Naive B cell (primary cell): Measurements from ENCODE around the gene ZNF578. TPM values are rescaled to one million over a fixed set of nuclear protein-coding genes. Genes with fewer than 3 reads are reported as not detected.
"Not testable (repeated sequence)": the region's sequence is repeated elsewhere in the genome, so short reads cannot be mapped to it uniquely, and the experiment has no call there.

ENCODE experiments used
- ATAC-seq, 2 donors: fragments of 150-1000 bp; cut with Tn5 transposase; 2 replicates each; pipeline ENCODE4 v1.10.0; 2021; ENCODE audit warnings: low read depth in 2 of 2, mild to moderate bottlenecking in 2 of 2, moderate library complexity in 2 of 2
- DNase-seq: peaks from one replicate; pipeline ENCODE4 v3.0.0; 2022
- H3K27ac Mint-ChIP-seq, 6 donors: one replicate each; pipeline ENCODE4 v1.8.0; 2020 to 2022; ENCODE audit warnings: mild to moderate bottlenecking in 6 of 6, mixed read lengths in 6 of 6, moderate library complexity in 5 of 6, inconsistent platforms in 2 of 6
- H3K27me3 Mint-ChIP-seq, 3 donors: one replicate each; pipeline ENCODE4 v1.8.0; 2021 to 2022; ENCODE audit warnings: mixed read lengths in 3 of 3, mild to moderate bottlenecking in 1 of 3
- H3K36me3 Mint-ChIP-seq, 2 donors: one replicate each; pipeline ENCODE4 v1.8.0; 2020 to 2022; ENCODE audit warnings: mixed read lengths in 2 of 2, inconsistent platforms in 1 of 2, mild to moderate bottlenecking in 1 of 2
- H3K4me1 Mint-ChIP-seq, 3 donors: one replicate each; pipeline ENCODE4 v1.8.0; 2020 to 2022; ENCODE audit warnings: mixed read lengths in 3 of 3, inconsistent platforms in 1 of 3, mild to moderate bottlenecking in 1 of 3, moderate library complexity in 1 of 3
- H3K4me3 Mint-ChIP-seq, 8 donors: one replicate each; pipeline ENCODE4 v1.8.0; 2020 to 2022; ENCODE audit warnings: mild to moderate bottlenecking in 8 of 8, mixed read lengths in 8 of 8, moderate library complexity in 8 of 8, inconsistent platforms in 2 of 8
- H3K9me3 Mint-ChIP-seq, 7 donors: one replicate each; pipeline ENCODE4 v1.8.0; 2020 to 2022; ENCODE audit warnings: mixed read lengths in 7 of 7, mild to moderate bottlenecking in 5 of 7, inconsistent platforms in 2 of 7, moderate library complexity in 1 of 7
- polyA plus RNA-seq, 6 donors: library from polyadenylated mRNA; unstranded; fragments of 300-500 nt; fragmentation: Illumina TruSeq; gene quantifications; one replicate each; pipeline ENCODE4 v1.2.3, GENCODE V29; 2021; ENCODE audit warnings: low read depth in 6 of 6

Gene ZNF578
- polyA plus RNA-seq, 6 donors from 2014 or later: 1.5 to 19.0 (median 6.1) TPM

DNA sequence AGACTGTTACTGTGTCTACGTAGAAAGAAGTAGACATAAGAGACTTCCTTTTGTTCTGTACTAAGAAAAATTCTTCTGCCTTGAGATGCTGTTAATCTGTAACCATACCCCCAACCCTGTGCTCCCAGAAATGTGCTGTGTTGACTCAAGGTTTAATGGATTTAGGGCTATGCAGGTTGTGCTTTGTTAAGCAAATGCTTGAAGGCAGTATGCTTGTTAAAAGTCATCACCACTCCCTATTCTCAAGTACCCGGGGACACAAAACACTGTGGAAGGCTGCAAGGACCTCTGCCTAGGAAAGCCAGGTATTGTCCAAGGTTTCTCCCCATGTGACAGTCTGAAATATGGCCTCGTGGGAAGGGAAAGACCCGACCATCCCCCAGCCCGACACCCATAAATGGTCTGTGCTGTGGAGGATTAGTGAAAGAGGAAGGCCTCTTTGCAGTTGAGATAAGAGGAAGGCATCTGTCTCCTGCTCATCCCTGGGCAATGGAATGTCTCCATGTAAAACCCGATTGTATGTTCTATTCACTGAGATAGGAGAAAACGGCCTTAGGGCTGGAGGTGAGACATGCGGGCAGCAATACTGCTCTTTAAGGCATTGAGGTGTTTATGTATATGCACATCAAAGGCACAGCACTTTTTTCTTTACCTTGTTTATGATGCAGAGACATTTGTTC lies 32.3 kb downstream of the ZNF578 start:
- peaks cover 9 to 85% (median 70%) of the 10 kb centered on the region in 7 donors for H3K9me3 Mint-ChIP-seq
- H3K4me1 Mint-ChIP-seq, DNase-seq, H3K27ac Mint-ChIP-seq, ATAC-seq: not testable (repeated sequence)
- peak overlapping the region in 1 of 8 donors; percentile 35 for H3K4me3 Mint-ChIP-seq
- peaks cover 23 to 26% of the 10 kb centered on the region in 2 donors for H3K36me3 Mint-ChIP-seq
- peaks cover 0 to 23% (median 12%) of the 10 kb centered on the region in 3 donors for H3K27me3 Mint-ChIP-seq

- DNase-seq: no peak
- H3K4me3 Mint-ChIP-seq: peak overlapping the region in 1 of 8 donors; percentile 59
- H3K27ac Mint-ChIP-seq: peak overlapping the region in 1 of 6 donors; percentile 36
- peaks cover 0 to 14% (median 13%) of the 10 kb centered on the region in 3 donors for H3K27me3 Mint-ChIP-seq
- H3K36me3 Mint-ChIP-seq: peaks cover 15 to 23% of the 10 kb centered on the region in 2 donors
- H3K4me1 Mint-ChIP-seq: peaks cover 0 to 4% (median 0%) of the 10 kb centered on the region in 3 donors
- ATAC-seq: no peak
- H3K9me3 Mint-ChIP-seq: peaks cover 16 to 76% (median 54%) of the 10 kb centered on the region in 7 donors
Observed at GRCh38 chr19:52492201-52492993, 39.0 kb downstream of the ZNF578 start.

DNA sequence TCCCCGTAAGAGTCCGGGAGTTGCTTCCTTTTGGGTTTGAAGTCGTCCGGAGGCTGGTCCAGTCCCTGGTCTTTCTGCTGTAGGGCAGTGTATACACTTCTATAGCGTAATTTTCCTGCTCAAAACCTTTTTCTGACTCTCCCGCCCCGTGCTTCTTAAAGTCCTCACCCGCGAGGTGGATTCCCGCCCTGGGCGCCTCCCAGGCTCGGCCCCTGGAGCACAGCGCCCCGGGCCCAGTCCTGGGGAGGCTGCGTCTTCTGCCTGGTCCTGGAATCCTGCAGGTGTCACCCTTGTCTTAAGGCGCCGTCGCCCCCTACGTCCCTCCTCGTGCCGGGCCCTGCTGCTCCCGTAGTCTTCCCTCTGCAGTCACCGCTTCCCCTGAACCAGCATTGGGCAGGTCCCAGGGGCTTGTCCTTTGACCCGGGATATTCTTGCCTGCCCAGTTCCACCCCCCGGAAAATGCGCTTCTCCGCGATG lies 39.7 kb downstream of the ZNF578 start:
- Mint-ChIP-seq H3K4me3 (peak overlapping the region in 1 of 8 donors; percentile 52), H3K4me1 (peaks cover 0 to 4% (median 0%) of the 10 kb centered on the region in 3 donors), H3K9me3 (peaks cover 16 to 80% (median 59%) of the 10 kb centered on the region in 7 donors), H3K27me3 (peaks cover 0 to 14% (median 13%) of the 10 kb centered on the region in 3 donors), H3K27ac (no peak overlapping the region), H3K36me3 (peaks cover 19 to 23% of the 10 kb centered on the region in 2 donors)
- DNase-seq: no peak
- no peak for ATAC-seq

- no peak for DNase-seq
- ATAC-seq: no peak
- Mint-ChIP-seq H3K9me3 (peaks cover 19 to 88% (median 63%) of the 10 kb centered on the region in 7 donors), H3K27me3 (peaks cover 0 to 14% (median 13%) of the 10 kb centered on the region in 3 donors), H3K4me3 (no peak overlapping the region), H3K27ac (no peak overlapping the region), H3K4me1 (peaks cover 0 to 4% (median 0%) of the 10 kb centered on the region in 3 donors), H3K36me3 (peaks cover 22 to 30% of the 10 kb centered on the region in 2 donors)
Observed at GRCh38 chr19:52494518-52494917, 41.2 kb downstream of the ZNF578 start.

DNA sequence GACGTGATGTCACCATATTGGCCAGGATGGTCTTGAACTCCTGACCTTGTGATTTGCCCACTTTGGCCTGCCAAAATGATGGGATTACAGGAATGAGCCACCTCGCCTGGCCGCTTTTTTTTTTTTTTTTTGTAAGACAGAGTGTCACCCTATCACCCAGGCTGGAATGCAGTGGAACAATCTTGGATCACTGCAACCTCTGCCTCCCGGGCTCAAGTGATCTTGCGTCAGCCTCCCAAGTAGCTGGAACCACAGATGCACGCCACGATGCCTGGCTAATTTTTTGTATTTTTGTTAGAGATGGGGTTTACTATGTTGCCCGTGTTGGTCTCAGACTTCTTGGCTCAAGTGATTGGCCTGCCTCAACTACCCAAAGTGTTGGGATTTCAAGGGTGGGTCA lies 45.2 kb downstream of the ZNF578 start:
- Mint-ChIP-seq H3K36me3 (peaks cover 25 to 46% of the 10 kb centered on the region in 2 donors), H3K9me3 (peaks cover 19 to 86% (median 61%) of the 10 kb centered on the region in 7 donors), H3K4me3 (no peak overlapping the region), H3K27me3 (peaks cover 0 to 8% (median 7%) of the 10 kb centered on the region in 3 donors), H3K4me1 (no peaks in the 10 kb centered on the region), H3K27ac (no peak overlapping the region)
- ATAC-seq: no peak
- DNase-seq: no peak

- Mint-ChIP-seq H3K36me3 (peaks cover 32 to 40% of the 10 kb centered on the region in 2 donors), H3K9me3 (peaks cover 10 to 85% (median 59%) of the 10 kb centered on the region in 7 donors), H3K27ac (peak overlapping the region in 1 of 6 donors; percentile 38), H3K4me3 (peak overlapping the region in 1 of 8 donors; percentile 20)
- H3K27me3 Mint-ChIP-seq, ATAC-seq, DNase-seq, H3K4me1 Mint-ChIP-seq: not testable (repeated sequence)
Observed at GRCh38 chr19:52500474-52500873, 47.1 kb downstream of the ZNF578 start.

DNA sequence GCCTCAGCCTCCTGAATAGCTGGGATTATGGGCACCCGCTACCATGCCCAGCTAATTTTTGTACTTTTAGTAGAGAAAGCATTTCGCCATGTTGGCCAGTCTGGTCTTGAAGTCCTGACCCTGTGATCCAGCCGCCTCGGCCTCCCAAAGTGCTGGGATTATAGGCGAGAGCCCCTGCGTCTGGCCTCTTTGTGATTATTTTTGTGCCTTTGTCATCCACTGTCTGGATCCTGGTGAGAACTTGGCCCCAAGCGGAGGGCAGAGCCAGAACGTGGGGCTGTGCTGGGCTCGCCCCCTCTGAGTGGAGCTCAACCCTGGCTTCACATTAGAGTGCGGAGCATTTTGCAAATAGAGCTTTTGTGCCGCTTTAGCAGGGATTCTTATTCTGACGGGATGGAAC lies 47.6 kb downstream of the ZNF578 start:
- not testable (repeated sequence) for H3K27me3 Mint-ChIP-seq, ATAC-seq, H3K4me3 Mint-ChIP-seq, H3K4me1 Mint-ChIP-seq, DNase-seq
- H3K27ac Mint-ChIP-seq: peak overlapping the region in 1 of 6 donors; percentile 38
- peaks cover 8 to 84% (median 58%) of the 10 kb centered on the region in 7 donors for H3K9me3 Mint-ChIP-seq
- peaks cover 32 to 35% of the 10 kb centered on the region in 2 donors for H3K36me3 Mint-ChIP-seq

GRCh38 chr19:52507266-52507665 lies 53.9 kb downstream of the ZNF578 start:
- peaks cover 11 to 73% (median 52%) of the 10 kb centered on the region in 7 donors for H3K9me3 Mint-ChIP-seq
- H3K27ac Mint-ChIP-seq: no peak overlapping the region
- DNase-seq: no peak
- H3K36me3 Mint-ChIP-seq: peaks cover 24 to 39% of the 10 kb centered on the region in 2 donors
- no peak for ATAC-seq
- H3K4me3 Mint-ChIP-seq: no peak overlapping the region
- H3K4me1 Mint-ChIP-seq: no peaks in the 10 kb centered on the region
- no peaks in the 10 kb centered on the region for H3K27me3 Mint-ChIP-seq

DNA sequence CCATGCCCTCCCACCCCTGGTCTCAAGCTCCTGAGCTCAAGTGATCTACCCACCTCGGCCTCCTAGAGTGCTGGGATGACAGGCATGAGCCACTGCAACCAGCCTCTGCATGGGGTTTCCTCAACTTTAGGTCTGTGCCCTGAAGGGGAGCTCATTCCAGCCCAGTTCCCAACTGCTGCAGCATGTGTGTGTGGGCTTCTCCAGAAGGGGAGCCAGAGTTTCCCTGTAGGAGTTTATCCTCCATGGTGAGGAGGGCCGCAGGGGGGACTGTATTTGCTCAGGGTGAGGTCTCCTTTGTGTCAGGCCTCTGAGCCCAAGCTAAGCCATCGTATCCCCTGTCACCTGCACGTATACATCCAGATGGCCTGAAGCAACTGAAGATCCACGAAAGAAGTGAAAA lies 62.8 kb downstream of the ZNF578 start:
- Mint-ChIP-seq H3K27me3 (peaks cover 6 to 28% (median 16%) of the 10 kb centered on the region in 3 donors), H3K4me3 (no peak overlapping the region), H3K27ac (no peak overlapping the region), H3K9me3 (peaks cover 20 to 88% (median 75%) of the 10 kb centered on the region in 7 donors), H3K4me1 (peaks cover 0 to 2% (median 0%) of the 10 kb centered on the region in 3 donors), H3K36me3 (peaks cover 35 to 62% of the 10 kb centered on the region in 2 donors)
- DNase-seq: no peak
- ATAC-seq: no peak

- DNase-seq (no peak), ATAC-seq (no peak)
- Mint-ChIP-seq H3K9me3 (peaks cover 7 to 85% (median 68%) of the 10 kb centered on the region in 7 donors), H3K4me3 (no peak overlapping the region), H3K27me3 (peaks cover 6 to 33% (median 17%) of the 10 kb centered on the region in 3 donors), H3K27ac (peak overlapping the region in 1 of 6 donors; percentile 18), H3K4me1 (peaks cover 0 to 2% (median 0%) of the 10 kb centered on the region in 3 donors), H3K36me3 (peaks cover 22 to 62% of the 10 kb centered on the region in 2 donors)
Observed at GRCh38 chr19:52518646-52519045, 65.3 kb downstream of the ZNF578 start.

GRCh38 chr19:52519175-52519574 lies 65.8 kb downstream of the ZNF578 start:
- not testable (repeated sequence) for H3K4me1 Mint-ChIP-seq, H3K27ac Mint-ChIP-seq, DNase-seq, ATAC-seq, H3K4me3 Mint-ChIP-seq
- H3K36me3 Mint-ChIP-seq: peaks cover 18 to 62% of the 10 kb centered on the region in 2 donors
- peaks cover 7 to 79% (median 63%) of the 10 kb centered on the region in 7 donors for H3K9me3 Mint-ChIP-seq
- H3K27me3 Mint-ChIP-seq: peaks cover 6 to 33% (median 17%) of the 10 kb centered on the region in 3 donors

GRCh38 chr19:52520013-52520412 lies 66.7 kb downstream of the ZNF578 start:
- H3K4me3 Mint-ChIP-seq: no peak overlapping the region
- DNase-seq: no peak
- H3K4me1 Mint-ChIP-seq: no peaks in the 10 kb centered on the region
- peaks cover 18 to 62% of the 10 kb centered on the region in 2 donors for H3K36me3 Mint-ChIP-seq
- H3K27ac Mint-ChIP-seq: no peak overlapping the region
- peaks cover 6 to 33% (median 17%) of the 10 kb centered on the region in 3 donors for H3K27me3 Mint-ChIP-seq
- peaks cover 7 to 71% (median 56%) of the 10 kb centered on the region in 7 donors for H3K9me3 Mint-ChIP-seq
- ATAC-seq: no peak

- peaks cover 0 to 8% (median 6%) of the 10 kb centered on the region in 3 donors for H3K4me1 Mint-ChIP-seq
- peaks cover 6 to 33% (median 17%) of the 10 kb centered on the region in 3 donors for H3K27me3 Mint-ChIP-seq
- no peak overlapping the region for H3K27ac Mint-ChIP-seq
- peaks cover 0 to 52% (median 34%) of the 10 kb centered on the region in 7 donors for H3K9me3 Mint-ChIP-seq
- peaks cover 8 to 41% of the 10 kb centered on the region in 2 donors for H3K36me3 Mint-ChIP-seq
- DNase-seq: no peak
- no peak for ATAC-seq
- H3K4me3 Mint-ChIP-seq: peak overlapping the region in 1 of 8 donors; percentile 41
Observed at GRCh38 chr19:52522551-52522950, 69.2 kb downstream of the ZNF578 start.
